HG03064 (cell line): ENCODE data around the gene MT1H.
"Not testable (repeated sequence)": the region's sequence is repeated elsewhere in the genome, so short reads cannot be mapped to it uniquely, and the experiment has no call there.

Experiments
- ATAC-seq: cut with Tn5 transposase; IDR thresholded peaks from one replicate; pipeline ENCODE4 v1.9.1; 2021; ENCODE audit warnings: low read depth; ENCODE audit not compliant: unreplicated experiment

MT1H gene

GRCh38 chr16:56711862-56712261 lies 42.2 kb downstream of the MT1H start:
- ATAC-seq, result no peak

DNA sequence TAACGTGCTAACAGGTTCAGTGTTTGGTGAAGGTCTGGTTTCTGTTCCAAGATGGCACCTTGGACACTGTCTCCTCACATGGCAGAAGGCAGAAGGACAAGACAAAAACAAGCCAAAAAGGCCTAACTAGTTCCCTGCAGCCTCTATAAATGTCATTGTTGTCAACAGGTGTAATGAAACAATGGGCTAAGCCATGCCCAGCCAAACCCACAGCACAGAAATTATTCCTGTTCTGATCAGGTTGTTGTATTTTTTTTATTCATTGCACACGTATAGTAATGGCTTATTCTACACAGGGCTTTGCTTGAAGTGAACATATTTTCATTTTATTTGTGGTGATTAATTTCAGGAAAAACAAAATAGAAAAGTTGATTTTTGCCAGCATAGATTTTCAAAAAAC lies 44.2 kb downstream of the MT1H start:
- no peak for ATAC-seq

GRCh38 chr16:56715126-56715525 lies 45.5 kb downstream of the MT1H start:
- ATAC-seq, result no peak

DNA sequence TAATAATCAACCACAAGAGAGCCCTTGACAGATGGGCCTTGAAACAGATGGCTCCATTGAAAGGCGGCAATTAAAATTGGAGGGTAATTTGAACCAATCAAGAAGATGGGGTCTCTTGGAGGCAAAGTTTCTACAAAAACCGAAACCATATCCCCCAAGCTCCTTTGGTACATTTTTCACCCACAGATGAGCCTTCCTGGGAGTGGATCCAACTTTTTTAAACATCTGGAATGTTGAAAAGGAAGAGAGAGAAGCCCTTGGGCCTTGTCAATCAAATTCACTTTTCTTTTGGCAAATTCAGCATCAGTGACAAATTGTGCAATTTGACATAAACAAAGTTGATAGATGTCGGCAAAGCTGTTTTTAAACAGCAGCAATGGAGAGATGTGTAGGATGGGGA lies 47.1 kb downstream of the MT1H start:
- ATAC-seq, result no peak

DNA sequence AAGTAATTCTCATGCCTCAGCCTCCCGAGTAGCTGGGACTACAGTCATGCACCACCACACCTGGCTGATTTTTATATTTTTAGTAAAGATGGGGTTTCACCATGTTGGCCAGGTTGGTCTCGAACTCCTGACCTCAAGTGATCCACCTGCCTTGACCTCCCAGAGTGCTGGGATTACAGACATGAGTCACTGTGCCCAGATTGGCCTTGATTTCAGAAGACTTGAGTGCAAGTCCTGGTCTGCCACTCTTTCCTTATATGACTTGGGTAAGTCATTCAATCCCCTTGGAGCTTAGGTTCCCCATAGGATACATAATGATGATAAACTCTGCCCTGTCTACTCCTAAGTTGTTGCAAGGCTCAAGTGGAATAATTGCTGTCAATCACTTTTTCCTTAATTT lies 47.9 kb downstream of the MT1H start:
- not testable (repeated sequence) for ATAC-seq
